ENCODE data around the gene UBL3. TPM values are rescaled to one million over a fixed set of nuclear protein-coding genes. Genes with fewer than 3 reads are reported as not detected.

UBL3 gene
- polyA plus RNA-seq, 1 of the 3 experiments (the other 2 are of a cell fraction), result 5.8 TPM

- no peak overlapping the region for H3K27ac ChIP-seq (ENCODE audit: low read depth in 2 of 2, low read length in 1 of 2)
- H3K27me3 ChIP-seq (ENCODE audit: insufficient read depth), result no peaks in the 10 kb centered on the region
- WGBS (ENCODE audit: low lambda C conversion rate), result 82% methylated on average over 1 of the region's 1 CpG
- H3F3A ChIP-seq (replicated peaks; ENCODE audit: insufficient read depth), result no peaks in the 10 kb centered on the region
- POLR2A ChIA-PET, result no interaction called here
- no peaks in the 10 kb centered on the region for H4K20me1 ChIP-seq (ENCODE audit: insufficient read depth)
- H3K9me2 ChIP-seq, result no peaks in the 10 kb centered on the region
- no peaks in the 10 kb centered on the region for H3K36me3 ChIP-seq (replicated peaks in 1 of 2; ENCODE audit: control insufficient read depth in 1 of 2, insufficient read depth in 2 of 2, low read length in 1 of 2)
- no peaks in the 10 kb centered on the region for H3K9me3 ChIP-seq
- H3K4me1 ChIP-seq (ENCODE audit: control insufficient read depth in 1 of 2, insufficient read depth in 2 of 2, low read depth in 1 of 2, low read length in 1 of 2), result no peaks in the 10 kb centered on the region
- no peak overlapping the region for H3K4me3 ChIP-seq (ENCODE audit: low read depth in 2 of 2, low read length in 1 of 2)
- no peak overlapping the region for H2AFZ ChIP-seq (ENCODE audit: low read depth)
- no peak overlapping the region for H3K4me2 ChIP-seq
- no peak for DNase-seq
- H3K9ac ChIP-seq, result no peak overlapping the region
- no peak for TF ChIP-seq POLR2AphosphoS5 (IDR thresholded peaks at IDR 0.05; ENCODE audit: low read depth, low read length)
- TF ChIP-seq JUND (IDR thresholded peaks at IDR 0.05), result no peak
- TF ChIP-seq TAF1 (IDR thresholded peaks at IDR 0.05; ENCODE audit: borderline replicate concordance, low read depth, low read length), result no peak
- CTCF ChIA-PET, result no interaction called here
- no peaks in the 10 kb centered on the region for H3K79me2 ChIP-seq (ENCODE audit: insufficient read depth)
Measured at GRCh38 chr13:29885989-29886388, 35.6 kb upstream of the UBL3 start.

- H3K36me3 ChIP-seq (replicated peaks in 1 of 2; ENCODE audit: control insufficient read depth in 1 of 2, insufficient read depth in 2 of 2, low read length in 1 of 2), result no peaks in the 10 kb centered on the region
- no peaks in the 10 kb centered on the region for H3F3A ChIP-seq (replicated peaks; ENCODE audit: insufficient read depth)
- H3K27ac ChIP-seq (ENCODE audit: low read depth in 2 of 2, low read length in 1 of 2), result no peak overlapping the region
- ChIA-PET CTCF (no interaction called here), POLR2A (no interaction called here)
- no peak overlapping the region for H3K4me3 ChIP-seq (ENCODE audit: low read depth in 2 of 2, low read length in 1 of 2)
- H2AFZ ChIP-seq (ENCODE audit: low read depth), result no peak overlapping the region
- no peaks in the 10 kb centered on the region for H3K9me2 ChIP-seq
- no peaks in the 10 kb centered on the region for H3K9me3 ChIP-seq
- H3K9ac ChIP-seq, result no peak overlapping the region
- H3K27me3 ChIP-seq (ENCODE audit: insufficient read depth), result no peaks in the 10 kb centered on the region
- no peaks in the 10 kb centered on the region for H3K4me1 ChIP-seq (ENCODE audit: control insufficient read depth in 1 of 2, insufficient read depth in 2 of 2, low read depth in 1 of 2, low read length in 1 of 2)
- no peak overlapping the region for H3K4me2 ChIP-seq
- no peaks in the 10 kb centered on the region for H3K79me2 ChIP-seq (ENCODE audit: insufficient read depth)
- no peaks in the 10 kb centered on the region for H4K20me1 ChIP-seq (ENCODE audit: insufficient read depth)
- DNase-seq, result no peak
- TF ChIP-seq PBX3 (IDR thresholded peaks at IDR 0.05) (0 out of 2 replicates have a peak, but pooled peaks have one; percentile 25), RFX5 (IDR thresholded peaks at IDR 0.05; ENCODE audit: low read length) (no peak), USF1 (IDR thresholded peaks at IDR 0.05; ENCODE audit: borderline replicate concordance, low read depth) (no peak)
- 72% methylated on average over 7 of the region's 7 CpGs for WGBS (ENCODE audit: low lambda C conversion rate)
Measured at GRCh38 chr13:29884671-29885430, 34.4 kb upstream of the UBL3 start.

- ChIA-PET POLR2A (no interaction called here), CTCF (interaction anchor here (0.9 kb wide), 1 partner anchor 9 kb away, joined by 3 read pairs; no protein-coding TSS in a partner anchor)
- Histone ChIP-seq H3K4me2 (no peak overlapping the region), H3K27me3 (ENCODE audit: insufficient read depth) (no peaks in the 10 kb centered on the region), H3K4me3 (ENCODE audit: low read depth in 2 of 2, low read length in 1 of 2) (no peak overlapping the region), H3F3A (replicated peaks; ENCODE audit: insufficient read depth) (no peaks in the 10 kb centered on the region), H4K20me1 (ENCODE audit: insufficient read depth) (no peaks in the 10 kb centered on the region), H3K36me3 (replicated peaks in 1 of 2; ENCODE audit: control insufficient read depth in 1 of 2, insufficient read depth in 2 of 2, low read length in 1 of 2) (no peaks in the 10 kb centered on the region), H3K79me2 (ENCODE audit: insufficient read depth) (no peaks in the 10 kb centered on the region), H3K9me2 (no peaks in the 10 kb centered on the region), H3K27ac (ENCODE audit: low read depth in 2 of 2, low read length in 1 of 2) (no peak overlapping the region), H3K9ac (no peak overlapping the region), H3K4me1 (ENCODE audit: control insufficient read depth in 1 of 2, insufficient read depth in 2 of 2, low read depth in 1 of 2, low read length in 1 of 2) (no peaks in the 10 kb centered on the region), H2AFZ (ENCODE audit: low read depth) (no peak overlapping the region), H3K9me3 (no peaks in the 10 kb centered on the region)
- TF ChIP-seq RAD21 (IDR thresholded peaks at IDR 0.05; ENCODE audit: low read length) (no peak), USF2 (IDR thresholded peaks at IDR 0.05; ENCODE audit: borderline replicate concordance, low read depth, low read length) (no peak), RXRA (IDR thresholded peaks at IDR 0.05; ENCODE audit: borderline replicate concordance, low read depth) (no peak), GABPA (IDR thresholded peaks at IDR 0.05; ENCODE audit: low read depth) (no peak)
- no peak for DNase-seq
- WGBS (ENCODE audit: low lambda C conversion rate), result 86% methylated on average over 6 of the region's 6 CpGs
Measured at GRCh38 chr13:29883941-29884518, 33.6 kb upstream of the UBL3 start.

All from SK-N-SH (cell line).